Lower lobe of right lung (tissue), 2 donors: Measurements from ENCODE around the gene ORM2. TPM values are rescaled to one million over a fixed set of nuclear protein-coding genes. Genes with fewer than 3 reads are reported as not detected.
A peak's percentile ranks its signal among the peaks of the same experiment; 100 is the strongest.
"Not testable (repeated sequence)": the region's sequence is repeated elsewhere in the genome, so short reads cannot be mapped to it uniquely, and the experiment has no call there.

Experiments
- ATAC-seq, 2 donors: fragments of 200-7000 bp; cut with Tn5 transposase; one replicate each; pipeline ENCODE4 v1.9.1; 2020 to 2022; ENCODE audit warnings: mild to moderate bottlenecking in 2 of 2, moderate library complexity in 2 of 2
- DNase-seq: peaks from one replicate; pipeline ENCODE4 v3.0.0-alpha.2; 2020
- H3K27ac ChIP-seq: fragments of 200-600 bp; one replicate; pipeline ENCODE4 v1.8.0; 2022
- H3K27me3 ChIP-seq: fragments of 200-600 bp; one replicate; pipeline ENCODE4 v1.8.0; 2022; ENCODE audit warnings: low read depth
- H3K36me3 ChIP-seq: fragments of 200-600 bp; one replicate; pipeline ENCODE4 v1.8.0; 2022; ENCODE audit warnings: mild to moderate bottlenecking
- H3K4me1 ChIP-seq: fragments of 200-600 bp; one replicate; pipeline ENCODE4 v1.8.0; 2022
- H3K4me3 ChIP-seq: fragments of 200-600 bp; one replicate; pipeline ENCODE4 v1.8.0; 2022; ENCODE audit warnings: mild to moderate bottlenecking
- H3K9me3 ChIP-seq: fragments of 200-600 bp; one replicate; pipeline ENCODE4 v1.8.0; 2022
- CTCF ChIP-seq: fragments of 200-600 bp; IDR thresholded peaks from one replicate; pipeline ENCODE4 v1.8.0; 2022; ENCODE audit warnings: antibody characterized with exemption, mild to moderate bottlenecking
- intact Hi-C: fragments of 100-400 bp; cut with DNase I; formaldehyde crosslinking; loops from one replicate; pipeline ENCODE4 v1.11.0; 2022
- total RNA-seq: library from RNA; stranded (reverse); fragmentation: NEBNext Ultra II Directional; extraction: Animal tissue kit (Norgen Biotek cat#: 25700); gene quantifications from one replicate; pipeline ENCODE4 v1.2.1, GENCODE V29; 2021
- donor health status: DM: no; HTN: yes; CAD: no; lungs with severe emphysema.

The ORM2 gene
- total RNA-seq, 1 donor from 2014 or later = 3.1 TPM

GRCh38 chr9:114327749-114328148 lies 1.9 kb upstream of the ORM2 start:
- no peak for TF ChIP-seq CTCF
- DNase-seq (no peak), ATAC-seq (no peak)
- Histone ChIP-seq H3K36me3 (no peaks in the 10 kb centered on the region), H3K4me1 (no peaks in the 10 kb centered on the region), H3K27me3 (no peaks in the 10 kb centered on the region), H3K9me3 (no peaks in the 10 kb centered on the region), H3K4me3 (no peak overlapping the region), H3K27ac (no peak overlapping the region)
- intact Hi-C loops = no loop called here

- H3K4me3 ChIP-seq, H3K4me1 ChIP-seq, intact Hi-C loops, DNase-seq, H3K36me3 ChIP-seq, H3K27me3 ChIP-seq, H3K9me3 ChIP-seq: not testable (repeated sequence)
- ATAC-seq = peak in 1 of 2 donors; percentile 0
- H3K27ac ChIP-seq = peak overlapping the region; percentile 6
Observed at GRCh38 chr9:114328357-114328820, 1.3 kb upstream of the ORM2 start.

GRCh38 chr9:114328937-114329624 lies 588 bp upstream of the ORM2 start:
- H3K4me1 ChIP-seq, DNase-seq, H3K36me3 ChIP-seq, H3K27me3 ChIP-seq, H3K9me3 ChIP-seq, intact Hi-C loops, H3K4me3 ChIP-seq: not testable (repeated sequence)
- ATAC-seq = peak; percentile 27 to 60
- peak overlapping the region; percentile 6 for H3K27ac ChIP-seq

GRCh38 chr9:114330636-114331035 lies 967 bp downstream of the ORM2 start:
- H3K4me1 ChIP-seq = no peaks in the 10 kb centered on the region
- no peaks in the 10 kb centered on the region for H3K9me3 ChIP-seq
- H3K27me3 ChIP-seq = no peaks in the 10 kb centered on the region
- no peak overlapping the region for H3K4me3 ChIP-seq
- intact Hi-C loops = no loop called here
- H3K36me3 ChIP-seq = peaks cover 8% of the 10 kb centered on the region
- ATAC-seq (no peak), DNase-seq (no peak)
- H3K27ac ChIP-seq = no peak overlapping the region
- TF ChIP-seq CTCF = no peak

- H3K27me3 ChIP-seq, ATAC-seq, H3K4me1 ChIP-seq, H3K27ac ChIP-seq, H3K9me3 ChIP-seq, intact Hi-C loops, H3K4me3 ChIP-seq, DNase-seq: not testable (repeated sequence)
- peaks cover 16% of the 10 kb centered on the region for H3K36me3 ChIP-seq
Observed at GRCh38 chr9:114331229-114332195, 1.8 kb downstream of the ORM2 start.

- H3K36me3 ChIP-seq = peaks cover 27% of the 10 kb centered on the region
- H3K27me3 ChIP-seq, intact Hi-C loops, ATAC-seq, H3K4me3 ChIP-seq, DNase-seq, H3K9me3 ChIP-seq, H3K4me1 ChIP-seq, H3K27ac ChIP-seq: not testable (repeated sequence)
Observed at GRCh38 chr9:114332474-114333040, 2.9 kb downstream of the ORM2 start.

- not testable (repeated sequence) for ATAC-seq, H3K27me3 ChIP-seq, H3K9me3 ChIP-seq
Observed at GRCh38 chr9:114333718-114334117, 4.0 kb downstream of the ORM2 start.

More at GRCh38 chr9:114333718-114334117, 4.0 kb downstream of the ORM2 start:
- H3K27ac ChIP-seq, DNase-seq, H3K4me1 ChIP-seq, H3K4me3 ChIP-seq, intact Hi-C loops: not testable (repeated sequence)
- H3K36me3 ChIP-seq = peaks cover 38% of the 10 kb centered on the region
